AG08396 (cell line): ENCODE measurements around the gene LRRC46.
A peak's percentile ranks its signal among the peaks of the same experiment; 100 is the strongest.

Source experiments
- DNase-seq: peaks from one replicate; pipeline ENCODE4 v3.0.0; 2012; ENCODE audit warnings: low spot score, mixed read lengths

The LRRC46 gene

DNA sequence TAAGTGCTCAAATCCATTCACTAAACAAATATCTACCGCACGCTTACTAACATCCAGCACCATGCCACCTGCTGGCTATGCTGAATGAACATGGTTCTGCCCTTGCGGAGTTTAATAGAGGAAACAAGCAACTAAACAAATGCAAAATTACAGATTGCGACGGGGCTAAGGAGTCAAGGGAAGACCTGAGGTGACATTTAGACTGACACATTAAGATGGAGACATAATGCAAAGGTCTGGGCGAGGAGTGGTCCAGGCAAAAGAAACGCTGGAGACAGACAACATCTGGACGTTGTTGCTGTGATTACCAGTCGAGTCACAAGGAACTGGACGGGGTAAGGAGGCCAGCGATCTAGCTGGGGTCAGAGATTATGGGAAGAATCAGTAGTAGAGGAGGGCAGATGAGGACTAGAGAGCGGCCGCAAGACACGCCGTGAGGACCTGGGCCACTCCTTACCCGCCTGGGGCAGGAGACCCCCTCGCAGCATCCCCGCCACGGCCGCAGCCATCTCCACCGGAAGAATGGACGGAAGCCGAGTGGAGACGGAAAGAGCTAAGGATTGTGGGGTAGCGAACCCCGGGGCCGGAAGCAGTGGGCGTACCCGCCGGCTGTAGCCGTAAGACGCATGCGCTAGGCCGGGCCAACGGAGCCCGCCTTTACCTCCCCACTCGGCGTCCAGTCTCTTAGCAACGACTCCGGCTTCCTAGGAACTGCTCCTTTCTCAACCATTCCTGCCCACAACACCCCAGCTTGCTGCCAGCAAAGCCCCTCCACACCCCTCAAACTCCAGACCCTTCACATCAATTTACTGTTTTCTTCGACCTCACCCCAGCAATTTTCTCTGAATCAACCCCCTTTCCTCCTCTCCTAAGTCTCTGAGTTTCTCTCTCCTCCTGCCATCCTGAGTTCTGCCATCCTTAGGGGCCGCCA, at the start of gene LRRC46, which contains the start of gene MRPL10:
Gene LRRC46, plus strand, starts transcription at position 668 of the 931 bp plus-strand sequence. CDS start 320 bp downstream, outside the sequence.
Gene MRPL10, minus strand, starts transcription at position 539 of the 931 bp plus-strand sequence. Its CDS starts 30 bp downstream, at position 509.
- peak; percentile 99 for DNase-seq

DNA sequence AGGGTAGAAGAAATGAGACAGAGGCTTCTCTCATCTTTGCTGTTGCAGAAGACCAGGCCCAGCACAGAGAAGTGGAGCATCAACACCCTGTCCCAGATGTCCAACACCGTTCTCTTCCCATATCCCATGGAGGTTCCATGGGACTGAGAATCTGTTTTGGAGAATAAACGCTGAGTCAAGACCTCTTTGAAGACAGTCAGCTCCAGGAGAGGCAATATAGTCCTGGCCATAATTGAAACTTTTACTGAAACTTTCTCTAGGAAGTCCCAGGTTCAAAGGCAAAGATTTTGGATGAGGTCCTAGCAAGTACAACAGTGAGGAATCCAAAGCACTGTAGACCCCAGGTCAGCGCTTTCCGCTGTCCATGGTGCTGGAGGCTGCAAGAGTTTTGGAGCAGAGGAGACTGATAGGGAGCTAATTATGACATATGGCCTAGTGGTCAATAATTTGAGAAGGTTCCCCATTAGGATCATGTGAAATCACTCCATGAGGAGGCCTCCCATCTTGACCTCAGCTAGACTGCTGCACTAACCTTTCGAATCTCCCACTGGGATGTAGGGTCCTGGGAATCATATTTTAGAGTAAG, 45.8 kb upstream of the LRRC46 start:
- DNase-seq: no peak

- peak; percentile 87 for DNase-seq
Measured at GRCh38 chr17:47789611-47790561, 41.6 kb upstream of the LRRC46 start.

- DNase-seq: no peak
Measured at GRCh38 chr17:47791025-47791424, 40.4 kb upstream of the LRRC46 start.

DNA sequence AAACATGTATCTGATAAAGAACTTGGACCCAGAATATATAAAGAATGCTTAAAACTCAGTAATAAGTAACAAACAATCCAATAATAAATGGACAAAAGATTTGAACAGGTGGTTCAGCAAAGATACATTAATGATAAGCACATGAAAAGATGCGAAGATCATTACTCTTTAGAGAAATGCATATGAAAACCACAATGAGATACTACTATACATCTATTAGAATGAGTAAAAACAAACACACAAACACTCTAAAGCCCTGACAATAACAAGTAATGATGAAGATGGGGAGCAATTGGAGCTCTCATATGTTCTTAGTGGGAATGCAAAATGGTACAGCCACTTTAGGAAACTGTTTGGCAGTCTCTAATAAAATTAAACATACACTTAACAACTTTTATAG, 39.0 kb upstream of the LRRC46 start:
- no peak for DNase-seq

- no peak for DNase-seq
Measured at GRCh38 chr17:47792979-47793378, 38.5 kb upstream of the LRRC46 start.

- no peak for DNase-seq
Measured at GRCh38 chr17:47797797-47798196, 33.7 kb upstream of the LRRC46 start.

DNA sequence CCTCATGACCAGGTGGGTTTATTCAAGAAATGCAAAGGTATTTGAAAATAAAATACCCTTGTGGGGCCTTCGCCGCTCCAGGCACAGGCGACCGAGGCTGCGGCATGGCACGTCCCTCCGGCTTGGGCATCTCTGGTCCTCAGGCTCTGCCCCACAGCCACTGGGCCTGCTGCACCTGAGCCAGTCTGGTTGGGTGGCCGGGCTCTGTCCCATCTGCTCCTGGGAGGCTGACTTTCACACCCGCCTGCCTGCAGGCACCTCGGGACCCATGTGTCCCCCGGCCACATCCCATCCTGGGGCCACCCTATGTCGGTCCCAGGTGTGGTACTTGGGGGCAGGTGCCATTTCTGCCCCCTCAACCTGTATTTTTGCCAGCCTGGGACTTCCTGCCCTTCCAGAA, 30.8 kb upstream of the LRRC46 start:
- DNase-seq: no peak

DNA sequence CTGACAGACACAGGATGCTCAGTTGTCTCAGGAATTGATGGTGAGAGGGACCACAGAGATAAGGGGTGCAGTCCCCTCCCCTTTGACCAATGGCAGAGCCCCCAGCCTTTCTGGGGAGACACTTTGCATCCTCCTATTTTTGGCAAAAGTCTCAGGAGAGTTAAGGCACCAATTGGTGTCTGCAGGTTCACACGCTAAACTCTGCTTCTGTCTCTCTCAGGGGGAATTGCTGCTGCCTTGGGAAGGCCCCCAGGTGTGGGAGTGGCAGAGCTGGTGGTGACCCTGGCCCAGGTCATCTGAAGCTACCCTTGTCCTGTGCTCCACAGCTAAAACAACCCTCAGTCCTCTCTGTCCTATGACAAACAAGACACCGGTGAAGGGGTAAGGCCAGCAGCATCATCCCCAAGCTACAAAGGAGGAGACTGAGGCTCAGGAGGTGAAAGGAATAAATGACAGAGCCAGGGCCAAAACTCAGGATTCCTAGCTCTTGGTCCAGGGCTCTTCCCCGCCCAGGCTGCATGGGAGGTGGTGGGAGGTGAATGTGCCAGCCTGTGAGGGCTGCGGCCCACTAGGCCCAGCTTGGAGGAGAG, 30.2 kb upstream of the LRRC46 start:
- no peak for DNase-seq

DNA sequence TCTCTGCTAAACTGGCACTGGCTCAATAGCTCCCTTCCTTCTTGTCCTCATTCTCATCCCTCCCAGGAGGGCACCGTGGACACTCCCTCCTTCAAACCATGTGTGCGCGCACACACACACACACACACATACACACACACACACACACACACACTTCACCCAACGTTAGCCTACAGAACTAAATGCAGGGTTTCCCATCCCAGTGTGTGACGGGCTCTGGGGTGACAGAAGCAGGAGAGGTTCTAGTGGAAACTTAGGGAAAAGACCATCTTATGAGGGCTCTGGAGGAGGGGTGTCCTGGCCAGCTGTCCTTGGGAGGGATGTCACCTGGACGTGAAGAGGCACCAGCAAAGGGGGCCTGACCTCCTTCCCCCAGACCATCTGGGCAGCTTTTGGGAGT, 29.6 kb upstream of the LRRC46 start:
- DNase-seq: no peak

DNA sequence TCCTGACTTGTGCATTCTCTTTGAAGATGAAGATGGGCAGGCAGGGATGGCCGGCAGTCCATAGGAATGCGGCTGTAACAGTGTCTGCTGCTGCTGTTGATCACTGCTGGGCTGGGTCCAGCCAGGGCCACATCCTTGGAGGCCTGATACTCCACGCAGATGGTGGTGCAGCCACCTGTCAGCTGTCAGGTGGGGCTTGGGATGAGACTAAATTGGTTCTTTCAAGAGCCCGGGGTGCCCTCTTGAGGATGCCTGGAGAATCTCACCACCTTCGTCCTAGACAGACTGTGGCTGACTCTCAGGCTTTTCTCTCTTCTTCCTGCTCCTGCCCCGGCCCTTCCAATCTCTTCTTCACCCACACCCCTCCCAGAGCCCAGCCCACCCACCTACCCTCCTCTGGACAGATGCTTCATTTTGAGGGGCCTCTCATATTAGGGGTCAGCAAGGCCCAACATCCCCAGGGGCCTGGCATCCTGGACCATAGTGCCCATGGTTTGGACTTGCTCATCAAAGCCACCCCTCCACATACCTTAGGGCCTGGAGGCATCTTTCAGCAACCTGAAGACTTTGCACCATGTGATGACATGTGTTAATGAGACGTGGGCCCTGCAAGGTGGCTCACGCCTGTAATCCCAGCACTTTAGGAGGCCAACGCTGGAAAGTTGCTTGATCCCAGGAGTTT, 29.0 kb upstream of the LRRC46 start:
- DNase-seq: peak; percentile 66

DNA sequence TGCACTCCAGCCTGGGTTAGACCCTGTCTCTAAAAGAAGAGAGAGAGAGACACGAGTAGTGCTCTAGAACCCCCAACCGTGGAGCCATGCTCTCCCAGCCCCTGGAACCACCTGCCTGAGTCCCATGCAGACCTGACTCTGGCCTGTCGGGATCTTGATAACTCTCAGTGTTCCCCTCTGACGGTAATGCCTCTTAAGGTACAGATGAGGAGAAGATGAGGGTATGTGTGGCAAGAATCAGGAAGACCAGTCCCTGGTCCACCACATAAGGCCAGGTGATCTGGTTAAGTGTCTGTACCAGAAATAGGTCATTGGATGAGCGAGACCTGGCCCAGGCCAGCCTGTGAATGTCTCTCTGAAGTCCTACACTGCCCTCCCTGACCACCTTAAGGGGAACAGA, 28.3 kb upstream of the LRRC46 start:
- no peak for DNase-seq

DNA sequence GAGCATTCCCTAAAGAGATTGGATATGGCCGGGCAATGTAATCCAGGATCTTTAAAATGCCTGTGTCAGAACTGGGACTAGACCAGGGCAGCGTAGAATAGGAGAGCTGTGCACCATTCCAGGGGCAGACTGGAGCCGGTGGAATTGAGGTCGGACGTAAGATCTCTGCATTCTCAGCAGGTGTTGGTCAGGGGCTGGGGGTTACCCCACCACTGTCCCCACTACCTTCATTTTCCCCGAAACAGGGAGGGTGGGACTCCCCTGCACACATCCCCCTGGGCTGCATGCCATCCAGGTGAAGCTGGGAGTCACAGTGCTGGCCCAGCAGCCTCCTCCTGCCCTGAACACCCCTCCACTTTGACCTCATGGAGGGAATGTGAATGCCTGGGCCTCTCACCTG, 27.7 kb upstream of the LRRC46 start:
- no peak for DNase-seq

GRCh38 chr17:47804461-47804860, 27.0 kb upstream of the LRRC46 start:
- no peak for DNase-seq

DNA sequence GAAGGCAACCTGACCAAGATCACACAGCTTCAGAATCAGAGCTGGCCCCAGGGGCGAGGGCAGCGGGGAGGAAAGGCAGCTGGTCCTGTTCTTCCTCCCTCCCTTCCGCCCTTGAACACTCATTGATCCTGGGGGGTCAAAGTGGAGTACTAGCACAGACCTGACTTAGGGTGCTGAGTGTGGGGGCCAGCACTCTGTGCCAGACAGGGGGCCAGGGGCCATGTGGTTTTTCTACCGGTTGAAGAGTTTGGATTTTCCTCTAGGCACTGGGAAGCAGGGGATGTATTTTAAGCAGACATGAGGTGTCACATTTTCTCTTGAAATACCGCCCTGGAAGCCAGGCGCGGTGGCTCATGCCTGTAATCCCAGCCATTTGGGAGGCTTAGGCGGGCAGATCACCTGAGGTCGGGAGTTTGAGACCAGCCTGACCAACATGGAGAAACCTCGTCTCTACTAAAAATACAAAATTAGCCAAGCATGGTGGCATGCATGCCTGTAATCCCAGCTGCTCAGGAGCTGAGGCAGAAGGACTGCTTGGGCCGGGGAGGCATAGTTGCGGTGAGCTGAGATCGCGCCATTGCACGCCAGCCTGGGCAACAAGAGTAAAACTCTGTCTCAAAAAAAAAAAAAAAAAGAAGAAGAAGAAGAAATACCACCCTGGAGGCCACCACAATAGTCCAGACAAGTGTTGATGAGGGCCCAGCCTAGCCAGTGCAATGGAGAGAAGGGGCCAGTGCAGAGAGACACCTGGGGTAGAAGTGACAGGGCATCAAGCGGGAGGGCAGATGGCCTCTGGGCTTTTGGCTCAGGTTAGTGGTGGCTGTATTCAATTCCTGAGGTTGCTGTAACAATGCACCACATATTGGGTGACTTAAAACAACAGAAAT, 25.2 kb upstream of the LRRC46 start:
- no peak for DNase-seq

DNA sequence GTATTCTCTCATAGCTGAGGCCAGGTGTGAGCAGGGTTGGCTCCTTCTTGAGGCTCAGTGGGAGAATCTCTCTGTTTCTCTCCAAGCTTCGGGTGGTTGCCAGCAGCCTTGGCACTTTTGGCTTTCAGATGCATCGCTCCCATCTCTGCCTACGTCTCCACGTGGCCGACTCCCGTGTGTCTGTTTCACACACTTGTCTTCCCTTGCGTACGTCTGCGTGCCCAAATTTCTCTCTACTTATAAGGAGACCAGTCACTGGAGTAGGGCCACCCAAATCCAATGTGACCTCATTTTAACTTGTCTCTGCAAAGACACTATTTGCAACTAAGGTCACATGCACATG, 24.6 kb upstream of the LRRC46 start:
- no peak for DNase-seq

- DNase-seq: no peak
Measured at GRCh38 chr17:47807421-47807820, 24.0 kb upstream of the LRRC46 start.

DNA sequence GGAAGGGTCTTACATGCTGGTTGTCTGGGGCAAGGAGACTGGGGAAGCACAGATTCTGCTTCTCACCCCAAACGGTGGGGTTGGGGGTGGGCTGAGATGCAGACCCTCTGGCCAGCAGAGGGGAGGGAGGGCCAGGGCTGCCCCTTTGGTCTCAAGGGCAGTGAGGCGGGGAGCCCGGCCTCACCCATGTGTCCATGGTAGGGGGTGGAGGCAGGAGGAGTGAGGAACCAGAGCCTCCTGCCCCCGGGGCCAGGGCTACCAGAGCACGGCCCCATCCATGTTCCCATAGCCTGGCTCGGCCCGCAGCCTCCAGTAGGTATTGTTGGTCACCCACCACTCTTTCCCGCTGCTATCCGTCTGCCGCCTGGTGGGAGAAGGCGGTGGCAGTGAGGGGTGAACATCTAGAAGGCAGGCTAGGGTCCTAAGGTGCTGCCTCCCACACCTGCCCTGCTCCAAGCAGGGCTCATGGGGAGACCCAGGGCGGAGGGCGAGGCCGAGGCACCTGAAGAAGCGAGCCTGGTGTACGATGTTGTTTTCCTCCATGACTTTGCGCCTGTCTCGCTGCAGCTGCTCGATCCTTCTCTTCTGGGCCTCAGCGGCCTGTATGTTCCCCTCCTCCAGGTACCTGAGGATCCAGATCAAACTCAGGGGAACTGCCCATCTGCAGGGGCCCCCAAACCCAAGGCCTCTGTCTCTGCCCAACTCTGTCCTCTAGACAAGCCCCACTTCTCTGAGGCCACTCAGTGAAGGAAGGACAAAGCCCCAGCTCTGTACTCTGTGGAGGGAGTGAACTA, 23.2 kb upstream of the LRRC46 start:
- DNase-seq: no peak

DNA sequence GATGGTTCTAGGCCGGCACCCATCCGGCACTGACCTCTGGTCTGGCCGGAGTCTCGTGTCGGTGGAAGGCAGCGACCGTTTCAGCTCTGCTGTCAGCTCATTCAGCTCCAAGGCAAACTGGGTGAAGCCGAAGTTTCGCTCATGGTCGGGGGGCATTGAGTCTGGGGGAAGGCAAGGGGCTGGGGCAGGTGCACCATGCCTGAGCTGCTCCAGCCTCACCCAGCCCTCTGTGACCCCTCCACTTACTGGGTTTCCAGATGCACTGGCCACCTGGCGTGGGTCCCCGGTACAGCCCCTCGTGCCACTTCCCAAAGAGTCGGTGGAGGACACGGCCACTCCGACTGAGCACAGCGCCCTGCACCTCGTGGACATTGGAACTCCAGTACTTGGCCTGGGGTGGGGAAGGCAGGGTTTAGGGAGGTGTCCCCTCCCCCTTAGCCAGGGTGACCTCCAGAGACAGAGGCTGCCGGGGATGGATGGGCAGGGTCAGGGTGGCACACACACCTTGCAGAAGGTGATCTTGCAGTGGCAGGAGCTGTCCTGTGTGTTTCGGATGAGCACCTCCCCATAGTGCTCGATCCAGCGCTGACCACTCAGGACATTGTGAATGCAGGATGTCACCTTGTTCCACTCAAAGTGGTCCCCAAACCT, 22.5 kb upstream of the LRRC46 start:
- no peak for DNase-seq
